T-helper 2 cell treated with Interferon-gamma antibody and Interleukin-4, amounts not matched to agents 100 ng/mL and 5 ng/mL, for 36 hours (primary cell): ENCODE results near the gene BCO1. TPM values are rescaled to one million over a fixed set of nuclear protein-coding genes. Genes with fewer than 3 reads are reported as not detected.

Source experiments
- intact Hi-C: fragments of 100-400 bp; cut with micrococcal nuclease; formaldehyde crosslinking; loops from one replicate; pipeline ENCODE4 v1.15.1; 2023
- total RNA-seq: library from RNA; stranded (reverse); gene quantifications from 2 replicates; pipeline ENCODE4 v1.2.3, GENCODE V29; 2022

The BCO1 gene
- total RNA-seq, 1 donor from 2014 or later: not detected

GRCh38 chr16:81232740-81233367 lies 5.6 kb upstream of the BCO1 start:
- intact Hi-C loops: no loop called here

- intact Hi-C loops: no loop called here
Observed at GRCh38 chr16:81237282-81237681, 1.2 kb upstream of the BCO1 start.

- intact Hi-C loops: no loop called here
Observed at GRCh38 chr16:81237942-81238295, 570 bp upstream of the BCO1 start.

- intact Hi-C loops: no loop called here
Observed at GRCh38 chr16:81239367-81240121, 1.1 kb downstream of the BCO1 start.

- intact Hi-C loops: no loop called here
Observed at GRCh38 chr16:81241706-81242105, 3.2 kb downstream of the BCO1 start.

- intact Hi-C loops: no loop called here
Observed at GRCh38 chr16:81242977-81243618, 4.6 kb downstream of the BCO1 start.

GRCh38 chr16:81243942-81244341 lies 5.5 kb downstream of the BCO1 start:
- intact Hi-C loops: no loop called here

- intact Hi-C loops: no loop called here
Observed at GRCh38 chr16:81251871-81252270, 13.4 kb downstream of the BCO1 start.

- intact Hi-C loops: no loop called here
Observed at GRCh38 chr16:81253141-81253540, 14.7 kb downstream of the BCO1 start.

- intact Hi-C loops: no loop called here
Observed at GRCh38 chr16:81254922-81255526, 16.5 kb downstream of the BCO1 start.

- intact Hi-C loops: loop anchor here (5.0 kb wide), 1 partner anchor 477 kb away; no protein-coding TSS in a partner anchor
Observed at GRCh38 chr16:81259916-81260315, 21.4 kb downstream of the BCO1 start.

GRCh38 chr16:81261049-81261648 lies 22.7 kb downstream of the BCO1 start:
- intact Hi-C loops: loop anchor here (5.0 kb wide), 1 partner anchor 476 kb away; no protein-coding TSS in a partner anchor

GRCh38 chr16:81263470-81264220 lies 25.2 kb downstream of the BCO1 start:
- intact Hi-C loops: loop anchor here (5.0 kb wide), 1 partner anchor 474 kb away; no protein-coding TSS in a partner anchor

- intact Hi-C loops: loop anchor here (5.0 kb wide), 1 partner anchor 473 kb away; no protein-coding TSS in a partner anchor
Observed at GRCh38 chr16:81264386-81264785, 25.9 kb downstream of the BCO1 start.

GRCh38 chr16:81265052-81265451 lies 26.6 kb downstream of the BCO1 start:
- intact Hi-C loops: no loop called here

GRCh38 chr16:81265658-81266451 lies 27.4 kb downstream of the BCO1 start:
- intact Hi-C loops: no loop called here

GRCh38 chr16:81266680-81267095 lies 28.2 kb downstream of the BCO1 start:
- intact Hi-C loops: no loop called here

GRCh38 chr16:81268509-81268908 lies 30.0 kb downstream of the BCO1 start:
- intact Hi-C loops: no loop called here

GRCh38 chr16:81273223-81273950 lies 34.9 kb downstream of the BCO1 start:
- intact Hi-C loops: no loop called here
